ENCODE measurements around the gene SCRN1.

SCRN1 gene

GRCh38 chr7:30022991-30023390 lies 33.4 kb upstream of the SCRN1 start:
- Histone ChIP-seq H3K27me3 (ENCODE audit: insufficient read depth, insufficient read length) (no peaks in the 10 kb centered on the region), H3K4me3 (ENCODE audit: insufficient read length, low read depth) (no peak overlapping the region), H3K9ac (ENCODE audit: insufficient read length, low read depth) (no peak overlapping the region), H3K36me3 (ENCODE audit: insufficient read depth, insufficient read length, low read length) (peaks cover 42% of the 10 kb centered on the region), H3K4me1 (ENCODE audit: insufficient read depth, insufficient read length) (no peaks in the 10 kb centered on the region), H3K9me3 (ENCODE audit: insufficient read depth, low read length) (no peaks in the 10 kb centered on the region)
- DNase-seq (ENCODE audit: low read depth, low spot score), result no peak
- no peak for TF ChIP-seq ZNF274 (IDR thresholded peaks at IDR 0.05; ENCODE audit: low read depth, low read length)
- TF ChIP-seq SUZ12 (IDR thresholded peaks at IDR 0.05; ENCODE audit: extremely low read depth, insufficient read depth, insufficient read length), result no peak

DNA sequence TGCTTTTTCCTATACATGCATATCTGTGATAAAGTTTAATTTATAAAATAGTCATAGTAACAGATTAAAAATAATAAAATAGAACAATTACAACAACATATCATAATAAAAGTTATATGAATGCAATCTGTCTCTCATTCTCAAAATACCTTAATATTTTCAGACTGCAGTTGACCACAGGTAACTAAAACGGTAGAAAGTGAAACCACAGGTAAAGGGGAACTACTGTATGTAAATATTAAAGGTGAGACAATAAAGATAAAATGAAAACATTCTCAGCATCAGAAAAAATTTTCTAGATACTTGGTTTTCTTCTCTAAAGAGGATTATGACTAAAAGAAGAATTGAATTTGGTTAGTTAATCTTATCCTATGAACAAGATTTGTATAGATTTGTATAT lies 30.9 kb upstream of the SCRN1 start:
- H3K4me3 ChIP-seq (ENCODE audit: insufficient read length, low read depth), result no peak overlapping the region
- H3K9ac ChIP-seq (ENCODE audit: insufficient read length, low read depth), result no peak overlapping the region
- no peak for TF ChIP-seq SUZ12 (IDR thresholded peaks at IDR 0.05; ENCODE audit: extremely low read depth, insufficient read depth, insufficient read length)
- no peak for TF ChIP-seq ZNF274 (IDR thresholded peaks at IDR 0.05; ENCODE audit: low read depth, low read length)
- TF ChIP-seq YY1 (IDR thresholded peaks at IDR 0.05; ENCODE audit: insufficient read depth, insufficient read length), result no peak
- no peak for DNase-seq (ENCODE audit: low read depth, low spot score)
- H3K9me3 ChIP-seq (ENCODE audit: insufficient read depth, low read length), result no peaks in the 10 kb centered on the region
- H3K27me3 ChIP-seq (ENCODE audit: insufficient read depth, insufficient read length), result no peaks in the 10 kb centered on the region
- peaks cover 63% of the 10 kb centered on the region for H3K36me3 ChIP-seq (ENCODE audit: insufficient read depth, insufficient read length, low read length)
- H3K4me1 ChIP-seq (ENCODE audit: insufficient read depth, insufficient read length), result no peaks in the 10 kb centered on the region

DNA sequence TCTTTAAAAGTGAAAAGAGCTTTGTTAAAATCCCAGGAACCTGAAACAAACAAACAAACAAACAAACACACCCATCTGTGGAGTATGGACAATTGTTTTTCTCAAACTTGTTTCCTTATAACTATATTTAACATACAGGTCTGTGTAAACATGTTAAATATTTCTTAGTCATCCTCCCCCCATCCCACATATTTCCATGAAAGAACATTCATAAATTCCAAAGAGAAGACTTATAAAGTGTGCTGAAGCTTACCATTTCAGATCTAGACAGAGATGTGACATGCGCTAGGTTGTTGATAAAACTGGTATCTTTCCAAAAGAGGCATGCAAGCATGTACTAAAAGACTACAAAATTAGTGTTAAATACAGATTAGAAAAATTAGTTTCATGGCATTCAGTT lies 30.4 kb upstream of the SCRN1 start:
- no peaks in the 10 kb centered on the region for H3K9me3 ChIP-seq (ENCODE audit: insufficient read depth, low read length)
- peaks cover 64% of the 10 kb centered on the region for H3K36me3 ChIP-seq (ENCODE audit: insufficient read depth, insufficient read length, low read length)
- H3K4me1 ChIP-seq (ENCODE audit: insufficient read depth, insufficient read length), result no peaks in the 10 kb centered on the region
- DNase-seq (ENCODE audit: low read depth, low spot score), result no peak
- no peaks in the 10 kb centered on the region for H3K27me3 ChIP-seq (ENCODE audit: insufficient read depth, insufficient read length)
- H3K4me3 ChIP-seq (ENCODE audit: insufficient read length, low read depth), result no peak overlapping the region
- TF ChIP-seq ZNF274 (IDR thresholded peaks at IDR 0.05; ENCODE audit: low read depth, low read length), result no peak
- no peak for TF ChIP-seq YY1 (IDR thresholded peaks at IDR 0.05; ENCODE audit: insufficient read depth, insufficient read length)
- TF ChIP-seq SUZ12 (IDR thresholded peaks at IDR 0.05; ENCODE audit: extremely low read depth, insufficient read depth, insufficient read length), result no peak
- no peak overlapping the region for H3K9ac ChIP-seq (ENCODE audit: insufficient read length, low read depth)

DNA sequence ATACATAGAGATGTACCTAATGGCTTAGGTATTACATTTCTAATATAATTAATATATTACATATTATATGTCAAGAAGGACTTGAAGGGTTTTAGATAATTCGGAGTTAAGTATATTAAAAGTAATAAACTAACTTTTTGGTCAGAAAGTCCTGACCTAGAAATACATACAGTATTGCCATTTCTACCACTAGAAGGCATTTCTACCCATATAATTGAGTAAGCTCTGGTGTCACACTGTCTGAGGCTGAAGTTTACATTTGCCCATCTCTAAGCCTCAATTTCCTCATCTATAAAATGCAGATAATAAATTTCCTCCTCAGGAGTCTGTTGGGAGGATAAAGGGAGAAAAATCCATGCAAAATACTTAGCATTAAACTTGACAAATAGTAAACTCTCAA lies 29.8 kb upstream of the SCRN1 start:
- peaks cover 70% of the 10 kb centered on the region for H3K36me3 ChIP-seq (ENCODE audit: insufficient read depth, insufficient read length, low read length)
- H3K27me3 ChIP-seq (ENCODE audit: insufficient read depth, insufficient read length), result no peaks in the 10 kb centered on the region
- H3K9me3 ChIP-seq (ENCODE audit: insufficient read depth, low read length), result no peaks in the 10 kb centered on the region
- H3K4me3 ChIP-seq (ENCODE audit: insufficient read length, low read depth), result no peak overlapping the region
- DNase-seq (ENCODE audit: low read depth, low spot score), result no peak
- H3K4me1 ChIP-seq (ENCODE audit: insufficient read depth, insufficient read length), result no peaks in the 10 kb centered on the region
- no peak overlapping the region for H3K9ac ChIP-seq (ENCODE audit: insufficient read length, low read depth)
- TF ChIP-seq SUZ12 (IDR thresholded peaks at IDR 0.05; ENCODE audit: extremely low read depth, insufficient read depth, insufficient read length) (no peak), ZNF274 (IDR thresholded peaks at IDR 0.05; ENCODE audit: low read depth, low read length) (no peak), YY1 (IDR thresholded peaks at IDR 0.05; ENCODE audit: insufficient read depth, insufficient read length) (no peak)

- H3K9ac ChIP-seq (ENCODE audit: insufficient read length, low read depth), result no peak overlapping the region
- no peak for DNase-seq (ENCODE audit: low read depth, low spot score)
- H3K4me3 ChIP-seq (ENCODE audit: insufficient read length, low read depth), result no peak overlapping the region
- no peaks in the 10 kb centered on the region for H3K9me3 ChIP-seq (ENCODE audit: insufficient read depth, low read length)
- H3K4me1 ChIP-seq (ENCODE audit: insufficient read depth, insufficient read length), result no peaks in the 10 kb centered on the region
- TF ChIP-seq SUZ12 (IDR thresholded peaks at IDR 0.05; ENCODE audit: extremely low read depth, insufficient read depth, insufficient read length) (no peak), ZNF274 (IDR thresholded peaks at IDR 0.05; ENCODE audit: low read depth, low read length) (no peak), YY1 (IDR thresholded peaks at IDR 0.05; ENCODE audit: insufficient read depth, insufficient read length) (no peak)
- H3K36me3 ChIP-seq (ENCODE audit: insufficient read depth, insufficient read length, low read length), result peaks cover 70% of the 10 kb centered on the region
- H3K27me3 ChIP-seq (ENCODE audit: insufficient read depth, insufficient read length), result no peaks in the 10 kb centered on the region
Measured at GRCh38 chr7:30018451-30018850, 28.9 kb upstream of the SCRN1 start.

GRCh38 chr7:30012757-30013156 lies 23.2 kb upstream of the SCRN1 start:
- Histone ChIP-seq H3K4me3 (ENCODE audit: insufficient read length, low read depth) (no peak overlapping the region), H3K4me1 (ENCODE audit: insufficient read depth, insufficient read length) (no peaks in the 10 kb centered on the region), H3K27me3 (ENCODE audit: insufficient read depth, insufficient read length) (no peaks in the 10 kb centered on the region), H3K9ac (ENCODE audit: insufficient read length, low read depth) (no peak overlapping the region), H3K36me3 (ENCODE audit: insufficient read depth, insufficient read length, low read length) (peaks cover 44% of the 10 kb centered on the region), H3K9me3 (ENCODE audit: insufficient read depth, low read length) (no peaks in the 10 kb centered on the region)
- TF ChIP-seq SUZ12 (IDR thresholded peaks at IDR 0.05; ENCODE audit: extremely low read depth, insufficient read depth, insufficient read length), result no peak
- TF ChIP-seq YY1 (IDR thresholded peaks at IDR 0.05; ENCODE audit: insufficient read depth, insufficient read length), result no peak
- no peak for DNase-seq (ENCODE audit: low read depth, low spot score)

- TF ChIP-seq YY1 (IDR thresholded peaks at IDR 0.05; ENCODE audit: insufficient read depth, insufficient read length) (no peak), ZNF274 (IDR thresholded peaks at IDR 0.05; ENCODE audit: low read depth, low read length) (no peak), SUZ12 (IDR thresholded peaks at IDR 0.05; ENCODE audit: extremely low read depth, insufficient read depth, insufficient read length) (no peak)
- Histone ChIP-seq H3K4me1 (ENCODE audit: insufficient read depth, insufficient read length) (no peaks in the 10 kb centered on the region), H3K9me3 (ENCODE audit: insufficient read depth, low read length) (no peaks in the 10 kb centered on the region)
Measured at GRCh38 chr7:30010021-30010420, 20.4 kb upstream of the SCRN1 start.

DNA sequence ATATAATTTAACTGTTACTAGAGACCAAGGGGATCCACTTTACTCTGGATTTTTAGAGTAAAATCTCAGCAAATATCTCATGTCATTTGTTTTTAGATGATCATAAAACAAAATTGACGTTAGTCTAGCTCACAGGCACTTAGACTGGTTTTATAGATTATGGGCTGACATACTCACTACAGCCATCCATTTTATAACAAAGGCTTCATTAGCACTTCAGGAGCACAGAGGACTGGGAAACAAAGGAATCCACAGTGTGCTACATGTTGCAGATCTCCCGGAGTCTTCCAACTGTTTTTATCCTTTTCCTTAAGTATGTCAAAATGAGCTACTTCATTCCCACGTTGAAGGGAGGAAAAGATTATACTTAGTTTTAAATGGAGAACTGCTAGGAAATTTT lies 15.9 kb upstream of the SCRN1 start:
- no peaks in the 10 kb centered on the region for H3K27me3 ChIP-seq (ENCODE audit: insufficient read depth, insufficient read length)
- DNase-seq (ENCODE audit: low read depth, low spot score), result no peak
- TF ChIP-seq SUZ12 (IDR thresholded peaks at IDR 0.05; ENCODE audit: extremely low read depth, insufficient read depth, insufficient read length), result no peak
- TF ChIP-seq YY1 (IDR thresholded peaks at IDR 0.05; ENCODE audit: insufficient read depth, insufficient read length), result no peak
- no peak for TF ChIP-seq ZNF274 (IDR thresholded peaks at IDR 0.05; ENCODE audit: low read depth, low read length)
- no peaks in the 10 kb centered on the region for H3K9me3 ChIP-seq (ENCODE audit: insufficient read depth, low read length)
- H3K36me3 ChIP-seq (ENCODE audit: insufficient read depth, insufficient read length, low read length), result no peaks in the 10 kb centered on the region
- H3K4me1 ChIP-seq (ENCODE audit: insufficient read depth, insufficient read length), result no peaks in the 10 kb centered on the region
- no peak overlapping the region for H3K9ac ChIP-seq (ENCODE audit: insufficient read length, low read depth)
- H3K4me3 ChIP-seq (ENCODE audit: insufficient read length, low read depth), result no peak overlapping the region

More at GRCh38 chr7:30010021-30010420, 20.4 kb upstream of the SCRN1 start:
- H3K4me3 ChIP-seq (ENCODE audit: insufficient read length, low read depth), result no peak overlapping the region
- no peak overlapping the region for H3K9ac ChIP-seq (ENCODE audit: insufficient read length, low read depth)
- DNase-seq (ENCODE audit: low read depth, low spot score), result no peak
- peaks cover 24% of the 10 kb centered on the region for H3K36me3 ChIP-seq (ENCODE audit: insufficient read depth, insufficient read length, low read length)
- no peaks in the 10 kb centered on the region for H3K27me3 ChIP-seq (ENCODE audit: insufficient read depth, insufficient read length)
